CD4-positive, alpha-beta T cell (primary cell): Measurements from ENCODE around the gene GRIK5. TPM values are rescaled to one million over a fixed set of nuclear protein-coding genes. Genes with fewer than 3 reads are reported as not detected.

ENCODE experiments used
- ATAC-seq: fragments of 200-7000 bp; cut with Tn5 transposase; one replicate; pipeline ENCODE4 v1.10.0; 2022; ENCODE audit warnings: mild to moderate bottlenecking; ENCODE audit not compliant: poor library complexity
- CTCF ChIA-PET: fragments of 350-600 bp; sonication (Branson Sonifier 250); formaldehyde crosslinking; loops from one replicate; lab custom pipeline; 2021; ENCODE audit warnings: antibody characterized with exemption, inconsistent platforms; lab: Charles Lee
- POLR2A ChIA-PET: fragments of 350-600 bp; sonication (Branson Sonifier 250); formaldehyde crosslinking; loops from one replicate; lab custom pipeline; 2021; ENCODE audit warnings: antibody characterized with exemption, inconsistent platforms; lab: Charles Lee
- DNase-seq, 14 experiments: peaks; one replicate each; pipeline ENCODE4 v3.0.0-alpha.2; 2013 to 2020; ENCODE audit warnings: mixed read lengths in 2 of 14
- H3K27ac ChIP-seq, 2 donors: one replicate each; pipeline versions ENCODE4 v1.5.1 to v1.7.0; 2013; ENCODE audit warnings: low read length in 2 of 2, low read depth in 1 of 2, mild to moderate bottlenecking in 1 of 2
- H3K27me3 ChIP-seq, 2 experiments: 1 replicate in 1 of 2; 2 replicates in 1 of 2; pipeline versions ENCODE4 v1.6.1 to v1.7.0; 2013; ENCODE audit warnings: low read length in 2 of 2, control low read depth in 1 of 2, mild to moderate bottlenecking in 1 of 2, moderate library complexity in 1 of 2; ENCODE audit not compliant: insufficient read depth in 2 of 2, control insufficient read depth in 1 of 2
- H3K36me3 ChIP-seq: one replicate; pipeline ENCODE4 v1.6.1; 2013; ENCODE audit warnings: low read length, control low read depth; ENCODE audit not compliant: insufficient read depth
- H3K4me1 ChIP-seq: one replicate; pipeline ENCODE4 v1.6.1; 2013; ENCODE audit warnings: low read length, control low read depth; ENCODE audit not compliant: insufficient read depth
- H3K4me3 ChIP-seq: one replicate; pipeline ENCODE4 v1.5.1; 2013; ENCODE audit warnings: mild to moderate bottlenecking, low read length, moderate library complexity
- H3K9me3 ChIP-seq, 2 experiments: 1 replicate in 1 of 2; 2 replicates in 1 of 2; pipeline versions ENCODE4 v1.6.1 to v1.7.0; 2013; ENCODE audit warnings: low read length in 2 of 2, mild to moderate bottlenecking in 2 of 2, control low read depth in 1 of 2, moderate library complexity in 1 of 2; ENCODE audit not compliant: control insufficient read depth in 1 of 2, insufficient read depth in 1 of 2
- H3K27ac Mint-ChIP-seq: one replicate; pipeline ENCODE4 v1.8.0; 2020; ENCODE audit warnings: mixed read lengths
- H3K27me3 Mint-ChIP-seq: one replicate; pipeline ENCODE4 v1.8.0; 2021; ENCODE audit warnings: mixed read lengths
- H3K36me3 Mint-ChIP-seq: one replicate; pipeline ENCODE4 v1.8.0; 2021; ENCODE audit warnings: low read depth, mixed read lengths
- H3K4me1 Mint-ChIP-seq: one replicate; pipeline ENCODE4 v1.8.0; 2021; ENCODE audit warnings: low read depth, mixed read lengths
- H3K4me3 Mint-ChIP-seq: one replicate; pipeline ENCODE4 v1.8.0; 2020; ENCODE audit warnings: mild to moderate bottlenecking, mixed read lengths
- H3K9me3 Mint-ChIP-seq: one replicate; pipeline ENCODE4 v1.8.0; 2020; ENCODE audit warnings: mixed read lengths
- intact Hi-C, 2 experiments: fragments of 100-400 bp; cut with DNase I in 1 of 2; cut with micrococcal nuclease in 1 of 2; formaldehyde crosslinking; loops; one replicate each; pipeline versions ENCODE4 v1.15.1 to v1.9.0; 2023 to 2025; cut with DNase I, micrococcal nuclease
- total RNA-seq, 174 experiments: library from RNA in 2 of 174; stranded (reverse) in 2 of 174; gene quantifications; one replicate each; pipeline ENCODE4 v1.2.3 and lab custom pipeline; 2021 to 2026
- TF ChIP-seq, protein P1 (sequence below): fragments of 200-600 bp; IDR thresholded peaks from one replicate; pipeline ENCODE4 v1.8.0; 2022; ENCODE audit warnings: antibody characterized with exemption, mild to moderate bottlenecking

Gene GRIK5
- total RNA-seq, 2 experiments from 2014 or later, result 0.66 to 0.75 TPM

DNA sequence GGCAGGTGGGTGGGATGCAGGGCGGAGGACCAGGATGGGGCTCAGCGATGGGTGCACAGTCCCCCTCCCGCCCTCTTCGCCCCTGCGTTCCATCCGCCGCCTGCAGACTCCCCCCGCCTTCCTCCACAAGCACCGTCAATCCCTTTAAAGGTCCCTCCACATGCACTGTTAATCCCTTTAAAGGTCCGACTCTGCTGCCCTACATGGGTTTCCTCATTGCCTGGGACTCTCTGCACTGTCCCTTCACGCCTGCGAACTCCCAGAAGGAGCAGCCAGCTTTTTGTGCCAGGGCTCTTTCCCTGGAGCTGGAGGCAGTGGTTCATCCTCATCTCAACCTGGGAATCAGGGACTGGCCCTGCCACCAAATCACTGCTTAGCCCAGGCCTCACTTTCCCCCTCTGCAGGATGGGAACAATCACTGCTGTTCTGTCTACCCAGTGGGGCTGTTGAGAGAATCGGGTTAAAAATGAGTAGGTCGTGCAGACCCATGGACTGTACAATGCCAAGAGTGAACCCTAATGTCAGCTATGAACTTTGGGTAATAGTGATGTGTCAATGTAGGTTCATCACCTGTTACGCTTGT lies 26.3 kb upstream of the GRIK5 start:
- Mint-ChIP-seq H3K27ac (no peak overlapping the region), H3K4me3 (no peak overlapping the region), H3K4me1 (peaks cover 5% of the 10 kb centered on the region), H3K36me3 (peaks cover 63% of the 10 kb centered on the region), H3K27me3 (no peaks in the 10 kb centered on the region), H3K9me3 (no peaks in the 10 kb centered on the region)
- no peak overlapping the region for H3K4me3 ChIP-seq
- H3K4me1 ChIP-seq, result peaks cover 4% of the 10 kb centered on the region
- ATAC-seq (no peak), DNase-seq (no peak)
- no peaks in the 10 kb centered on the region for H3K9me3 ChIP-seq
- peaks cover 76% of the 10 kb centered on the region for H3K36me3 ChIP-seq
- TF ChIP-seq, protein P1, sequence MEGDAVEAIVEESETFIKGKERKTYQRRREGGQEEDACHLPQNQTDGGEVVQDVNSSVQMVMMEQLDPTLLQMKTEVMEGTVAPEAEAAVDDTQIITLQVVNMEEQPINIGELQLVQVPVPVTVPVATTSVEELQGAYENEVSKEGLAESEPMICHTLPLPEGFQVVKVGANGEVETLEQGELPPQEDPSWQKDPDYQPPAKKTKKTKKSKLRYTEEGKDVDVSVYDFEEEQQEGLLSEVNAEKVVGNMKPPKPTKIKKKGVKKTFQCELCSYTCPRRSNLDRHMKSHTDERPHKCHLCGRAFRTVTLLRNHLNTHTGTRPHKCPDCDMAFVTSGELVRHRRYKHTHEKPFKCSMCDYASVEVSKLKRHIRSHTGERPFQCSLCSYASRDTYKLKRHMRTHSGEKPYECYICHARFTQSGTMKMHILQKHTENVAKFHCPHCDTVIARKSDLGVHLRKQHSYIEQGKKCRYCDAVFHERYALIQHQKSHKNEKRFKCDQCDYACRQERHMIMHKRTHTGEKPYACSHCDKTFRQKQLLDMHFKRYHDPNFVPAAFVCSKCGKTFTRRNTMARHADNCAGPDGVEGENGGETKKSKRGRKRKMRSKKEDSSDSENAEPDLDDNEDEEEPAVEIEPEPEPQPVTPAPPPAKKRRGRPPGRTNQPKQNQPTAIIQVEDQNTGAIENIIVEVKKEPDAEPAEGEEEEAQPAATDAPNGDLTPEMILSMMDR, result no peak
- H3K27ac ChIP-seq, result no peak overlapping the region
- CTCF ChIA-PET, result interaction anchor here (0.9 kb wide), 1 partner anchor 20 kb away, joined by 3 read pairs; the partner anchor contains the start of gene ZNF574
- POLR2A ChIA-PET, result interaction anchor here (0.6 kb wide), 1 partner anchor 860 kb away, joined by 5 read pairs; no protein-coding TSS in a partner anchor
- no peaks in the 10 kb centered on the region for H3K27me3 ChIP-seq
- intact Hi-C loops, result no loop called here

DNA sequence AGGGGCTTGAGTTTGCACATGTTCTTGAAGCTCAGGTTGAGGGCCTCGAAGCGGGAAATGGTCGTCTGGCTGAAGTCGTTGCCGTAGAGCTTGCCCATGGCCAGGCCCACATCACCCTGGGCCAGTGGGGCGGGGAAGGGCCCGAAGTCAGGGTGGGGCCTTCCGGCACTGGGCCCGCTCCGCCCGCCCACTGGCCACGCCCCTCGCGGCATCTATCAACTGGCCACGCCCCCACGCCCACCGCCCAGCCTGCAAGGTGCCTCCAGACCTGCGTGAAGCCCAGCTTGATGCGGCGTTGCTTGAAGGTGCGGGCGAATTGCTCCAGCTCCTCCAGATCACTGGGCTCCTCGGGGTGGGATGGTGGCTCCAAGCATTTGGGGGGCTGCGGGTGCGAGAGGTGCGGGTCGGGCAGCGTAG lies 25.8 kb upstream of the GRIK5 start:
- Mint-ChIP-seq H3K4me1 (peaks cover 8% of the 10 kb centered on the region), H3K9me3 (no peaks in the 10 kb centered on the region), H3K27me3 (no peaks in the 10 kb centered on the region), H3K27ac (no peak overlapping the region), H3K4me3 (no peak overlapping the region), H3K36me3 (peaks cover 58% of the 10 kb centered on the region)
- Histone ChIP-seq H3K4me3 (no peak overlapping the region), H3K36me3 (peaks cover 74% of the 10 kb centered on the region), H3K27me3 (no peaks in the 10 kb centered on the region), H3K4me1 (peaks cover 9% of the 10 kb centered on the region), H3K27ac (no peak overlapping the region), H3K9me3 (no peaks in the 10 kb centered on the region)
- POLR2A ChIA-PET, result no interaction called here
- intact Hi-C loops, result no loop called here
- CTCF ChIA-PET, result no interaction called here
- DNase-seq (no peak), ATAC-seq (no peak)
- TF ChIP-seq, protein P1, result no peak

DNA sequence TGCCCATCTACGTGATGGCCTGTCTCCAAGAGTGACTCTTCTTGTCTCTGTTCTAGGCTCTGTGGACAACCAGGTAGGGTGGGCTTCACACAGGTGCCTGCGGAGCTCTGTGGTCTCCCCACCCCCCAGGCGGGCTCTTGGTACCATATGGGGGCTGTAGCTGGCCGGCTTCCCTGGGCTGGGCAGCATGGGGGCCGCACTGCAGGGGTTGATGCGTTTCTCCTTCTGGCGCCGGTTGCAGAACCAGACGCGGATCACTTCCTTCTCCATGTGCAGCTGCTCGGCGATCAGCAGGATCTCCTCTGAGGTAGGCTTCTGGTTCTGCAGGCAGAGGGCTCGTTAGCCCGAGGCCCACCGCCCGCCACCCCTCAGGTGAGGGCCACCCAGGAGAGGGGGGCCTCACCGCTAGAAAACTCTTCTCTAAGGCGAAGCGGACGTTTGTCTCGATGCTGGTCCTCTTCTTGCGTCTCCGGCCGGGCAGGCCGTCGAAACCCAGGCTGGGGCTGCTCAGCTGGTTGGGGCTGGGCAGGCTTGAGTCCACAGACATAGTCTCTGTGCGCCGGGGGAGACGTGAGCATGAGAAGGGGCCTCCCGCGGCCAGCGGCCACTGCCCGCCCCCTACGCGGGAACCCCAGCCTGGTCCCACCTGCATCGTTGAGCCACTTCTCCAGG lies 25.3 kb upstream of the GRIK5 start:
- DNase-seq (no peak), ATAC-seq (no peak)
- H3K4me1 Mint-ChIP-seq, result peaks cover 11% of the 10 kb centered on the region
- ChIA-PET POLR2A (no interaction called here), CTCF (no interaction called here)
- intact Hi-C loops, result no loop called here
- no peak overlapping the region for H3K27ac ChIP-seq
- no peaks in the 10 kb centered on the region for H3K9me3 ChIP-seq
- no peak overlapping the region for H3K4me3 Mint-ChIP-seq
- no peak overlapping the region for H3K4me3 ChIP-seq
- H3K36me3 Mint-ChIP-seq, result peaks cover 62% of the 10 kb centered on the region
- no peaks in the 10 kb centered on the region for H3K27me3 Mint-ChIP-seq
- no peaks in the 10 kb centered on the region for H3K9me3 Mint-ChIP-seq
- no peaks in the 10 kb centered on the region for H3K27me3 ChIP-seq
- no peak overlapping the region for H3K27ac Mint-ChIP-seq
- H3K36me3 ChIP-seq, result peaks cover 71% of the 10 kb centered on the region
- TF ChIP-seq, protein P1, result no peak
- H3K4me1 ChIP-seq, result peaks cover 14% of the 10 kb centered on the region
